ENCODE data around the gene AUTS2.

Gene AUTS2

DNA sequence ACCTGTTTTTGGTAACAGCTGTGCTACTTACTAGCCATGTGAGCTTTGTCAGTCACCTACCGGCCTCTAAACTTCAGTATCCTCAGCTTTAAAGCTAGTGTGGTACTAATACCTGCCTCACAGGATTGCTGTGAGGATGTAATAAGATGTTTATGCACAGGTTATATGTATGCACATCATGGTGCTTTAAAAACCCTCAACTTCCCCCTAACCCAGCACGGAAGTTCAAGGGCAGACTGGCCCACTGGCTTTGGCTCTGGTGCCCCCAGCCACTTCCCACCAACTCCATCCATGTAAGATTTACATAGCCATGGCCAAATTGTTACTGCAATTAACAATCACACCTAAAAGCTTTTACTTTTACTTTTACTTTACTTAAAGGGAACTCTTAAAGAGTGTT lies 857.6 kb downstream of the AUTS2 start:
- Histone ChIP-seq H3K27ac (ENCODE audit: low read depth, low read length) (no peak overlapping the region), H3K4me3 (ENCODE audit: low read depth in 1 of 2, low read length in 2 of 2) (no peak overlapping the region), H3K9me3 (ENCODE audit: control insufficient read depth in 1 of 2, low read length in 2 of 2) (no peaks in the 10 kb centered on the region), H3K4me1 (ENCODE audit: control insufficient read depth in 1 of 2, insufficient read depth in 2 of 2, low read length in 2 of 2) (no peaks in the 10 kb centered on the region), H3K27me3 (ENCODE audit: control insufficient read depth in 1 of 2, insufficient read depth in 2 of 2, low read length in 2 of 2) (no peaks in the 10 kb centered on the region), H3K9ac (ENCODE audit: low read depth in 1 of 2, low read length in 2 of 2) (no peak overlapping the region), H3K36me3 (ENCODE audit: control insufficient read depth in 1 of 2, insufficient read depth in 2 of 2, low read length in 2 of 2) (no peaks in the 10 kb centered on the region)

DNA sequence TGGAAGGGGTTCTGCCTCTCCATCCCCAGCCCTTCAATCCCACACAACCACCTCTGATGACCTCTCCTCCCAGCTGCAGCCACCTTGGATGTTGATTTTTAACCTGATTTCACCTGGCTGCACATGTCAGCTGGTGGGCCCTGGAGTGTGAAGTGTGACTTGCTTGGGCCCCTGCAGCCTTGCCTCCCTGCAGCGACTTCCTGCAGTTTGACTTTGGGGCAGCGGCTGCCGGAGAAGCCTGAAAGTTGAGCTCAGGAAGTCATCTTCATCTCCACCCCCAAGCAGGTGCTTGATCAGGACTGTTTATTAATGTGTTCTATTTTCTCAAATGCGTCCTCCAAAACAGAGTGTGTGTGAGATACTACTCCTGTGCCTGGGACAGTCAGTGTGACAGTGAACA lies 858.4 kb downstream of the AUTS2 start:
- Histone ChIP-seq H3K4me1 (ENCODE audit: control insufficient read depth in 1 of 2, insufficient read depth in 2 of 2, low read length in 2 of 2) (no peaks in the 10 kb centered on the region), H3K4me3 (ENCODE audit: low read depth in 1 of 2, low read length in 2 of 2) (no peak overlapping the region), H3K9me3 (ENCODE audit: control insufficient read depth in 1 of 2, low read length in 2 of 2) (no peaks in the 10 kb centered on the region), H3K9ac (ENCODE audit: low read depth in 1 of 2, low read length in 2 of 2) (no peak overlapping the region), H3K27me3 (ENCODE audit: control insufficient read depth in 1 of 2, insufficient read depth in 2 of 2, low read length in 2 of 2) (no peaks in the 10 kb centered on the region), H3K27ac (ENCODE audit: low read depth, low read length) (no peak overlapping the region), H3K36me3 (ENCODE audit: control insufficient read depth in 1 of 2, insufficient read depth in 2 of 2, low read length in 2 of 2) (no peaks in the 10 kb centered on the region)

DNA sequence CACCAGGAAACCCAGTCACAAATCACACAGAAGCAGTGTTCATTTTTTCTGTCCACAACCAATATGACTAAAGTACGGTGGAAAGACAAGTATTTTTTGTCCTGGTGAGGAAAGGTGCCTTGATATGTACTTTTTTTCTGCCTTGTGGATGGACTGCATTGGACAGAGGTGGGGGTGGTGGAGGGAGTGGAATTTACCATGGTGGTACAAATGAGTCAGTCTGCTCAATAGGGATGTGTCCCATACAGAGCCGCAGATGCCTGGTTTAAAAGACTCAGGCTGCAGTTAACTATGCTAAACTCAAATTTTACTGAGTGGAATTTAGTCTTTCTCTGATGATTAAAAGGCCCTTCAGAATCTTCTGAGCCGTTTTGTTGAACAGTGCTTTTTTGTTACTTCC lies 859.2 kb downstream of the AUTS2 start:
- no peaks in the 10 kb centered on the region for H3K4me1 ChIP-seq (ENCODE audit: control insufficient read depth in 1 of 2, insufficient read depth in 2 of 2, low read length in 2 of 2)
- no peak overlapping the region for H3K9ac ChIP-seq (ENCODE audit: low read depth in 1 of 2, low read length in 2 of 2)
- H3K4me3 ChIP-seq (ENCODE audit: low read depth in 1 of 2, low read length in 2 of 2): no peak overlapping the region
- no peaks in the 10 kb centered on the region for H3K9me3 ChIP-seq (ENCODE audit: control insufficient read depth in 1 of 2, low read length in 2 of 2)
- no peaks in the 10 kb centered on the region for H3K27me3 ChIP-seq (ENCODE audit: control insufficient read depth in 1 of 2, insufficient read depth in 2 of 2, low read length in 2 of 2)
- H3K27ac ChIP-seq (ENCODE audit: low read depth, low read length): no peak overlapping the region
- H3K36me3 ChIP-seq (ENCODE audit: control insufficient read depth in 1 of 2, insufficient read depth in 2 of 2, low read length in 2 of 2): no peaks in the 10 kb centered on the region

GRCh38 chr7:70457883-70458680 lies 859.8 kb downstream of the AUTS2 start:
- peaks cover 0 to 4% of the 10 kb centered on the region in 2 donors for H3K4me1 ChIP-seq (ENCODE audit: control insufficient read depth in 1 of 2, insufficient read depth in 2 of 2, low read length in 2 of 2)
- H3K27ac ChIP-seq (ENCODE audit: low read depth, low read length): no peak overlapping the region
- H3K9ac ChIP-seq (ENCODE audit: low read depth in 1 of 2, low read length in 2 of 2): no peak overlapping the region
- H3K27me3 ChIP-seq (ENCODE audit: control insufficient read depth in 1 of 2, insufficient read depth in 2 of 2, low read length in 2 of 2): no peaks in the 10 kb centered on the region
- H3K4me3 ChIP-seq (ENCODE audit: low read depth in 1 of 2, low read length in 2 of 2): no peak overlapping the region
- H3K9me3 ChIP-seq (ENCODE audit: control insufficient read depth in 1 of 2, low read length in 2 of 2): no peaks in the 10 kb centered on the region
- no peaks in the 10 kb centered on the region for H3K36me3 ChIP-seq (ENCODE audit: control insufficient read depth in 1 of 2, insufficient read depth in 2 of 2, low read length in 2 of 2)

DNA sequence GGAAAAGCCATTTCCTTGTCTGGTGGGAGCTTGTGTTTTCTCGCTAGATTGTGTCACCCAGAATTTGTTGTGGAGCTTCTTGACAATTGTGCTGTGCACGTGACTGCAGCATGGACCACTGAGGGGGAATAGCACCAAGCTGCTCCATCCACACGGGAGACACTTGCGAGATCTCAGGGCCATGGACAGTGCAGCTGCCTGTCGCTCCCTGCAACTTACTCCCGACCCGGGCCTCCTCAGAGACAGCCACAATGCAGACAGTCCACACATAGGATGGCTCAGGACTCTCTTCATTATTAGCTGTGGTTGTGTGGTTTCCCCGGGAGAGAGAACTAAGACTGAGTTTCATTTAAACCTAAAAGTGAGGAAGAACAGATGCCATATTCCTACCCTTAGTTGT lies 860.5 kb downstream of the AUTS2 start:
- no peak overlapping the region for H3K27ac ChIP-seq (ENCODE audit: low read depth, low read length)
- no peaks in the 10 kb centered on the region for H3K27me3 ChIP-seq (ENCODE audit: control insufficient read depth in 1 of 2, insufficient read depth in 2 of 2, low read length in 2 of 2)
- H3K4me1 ChIP-seq (ENCODE audit: control insufficient read depth in 1 of 2, insufficient read depth in 2 of 2, low read length in 2 of 2): peaks cover under 1 to 7% of the 10 kb centered on the region in 2 donors
- H3K4me3 ChIP-seq (ENCODE audit: low read depth in 1 of 2, low read length in 2 of 2): no peak overlapping the region
- no peak overlapping the region for H3K9ac ChIP-seq (ENCODE audit: low read depth in 1 of 2, low read length in 2 of 2)
- H3K36me3 ChIP-seq (ENCODE audit: control insufficient read depth in 1 of 2, insufficient read depth in 2 of 2, low read length in 2 of 2): no peaks in the 10 kb centered on the region
- H3K9me3 ChIP-seq (ENCODE audit: control insufficient read depth in 1 of 2, low read length in 2 of 2): no peaks in the 10 kb centered on the region

DNA sequence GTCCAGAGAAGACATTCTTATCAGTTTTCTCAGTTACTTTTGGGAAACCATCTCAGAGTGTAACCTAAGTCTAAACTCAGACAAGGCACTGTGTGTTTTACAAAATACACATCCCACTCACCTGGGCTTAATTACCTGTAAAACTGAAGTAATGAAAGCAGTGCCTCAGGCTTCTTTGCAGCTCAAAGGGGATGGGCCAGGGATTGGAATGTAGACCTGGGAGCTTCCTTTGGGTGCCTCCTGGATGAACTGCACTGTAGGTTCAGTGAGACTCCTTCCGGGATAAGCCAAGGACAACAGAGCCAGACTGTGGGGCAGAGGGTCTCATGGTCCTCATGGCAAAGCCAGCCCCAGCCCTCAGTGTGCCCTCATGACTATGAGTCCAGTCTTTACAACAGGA lies 861.3 kb downstream of the AUTS2 start:
- Histone ChIP-seq H3K4me1 (ENCODE audit: control insufficient read depth in 1 of 2, insufficient read depth in 2 of 2, low read length in 2 of 2) (peaks cover 6 to 12% of the 10 kb centered on the region in 2 donors), H3K27ac (ENCODE audit: low read depth, low read length) (no peak overlapping the region), H3K36me3 (ENCODE audit: control insufficient read depth in 1 of 2, insufficient read depth in 2 of 2, low read length in 2 of 2) (no peaks in the 10 kb centered on the region), H3K9me3 (ENCODE audit: control insufficient read depth in 1 of 2, low read length in 2 of 2) (no peaks in the 10 kb centered on the region), H3K4me3 (ENCODE audit: low read depth in 1 of 2, low read length in 2 of 2) (no peak overlapping the region), H3K27me3 (ENCODE audit: control insufficient read depth in 1 of 2, insufficient read depth in 2 of 2, low read length in 2 of 2) (no peaks in the 10 kb centered on the region), H3K9ac (ENCODE audit: low read depth in 1 of 2, low read length in 2 of 2) (no peak overlapping the region)

DNA sequence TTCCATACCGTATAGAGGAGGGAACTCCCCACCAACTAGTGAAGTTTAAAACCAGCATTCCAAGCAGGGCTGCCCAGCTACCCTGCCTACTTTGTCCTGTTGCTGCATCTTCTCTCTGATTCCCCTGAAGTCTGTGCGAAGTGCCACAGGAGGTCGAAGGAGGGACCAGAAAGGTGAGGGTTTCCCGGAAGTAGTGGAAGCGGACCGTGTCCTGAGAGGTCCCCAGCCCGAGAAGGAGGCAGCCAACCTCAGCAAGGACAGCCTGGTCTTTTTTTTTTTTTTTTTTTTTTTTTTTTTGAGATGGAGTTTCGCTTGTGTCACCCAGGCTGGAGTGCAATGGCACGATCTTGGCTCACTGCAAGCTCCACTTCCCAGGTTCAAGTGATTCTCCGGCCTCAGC lies 861.8 kb downstream of the AUTS2 start:
- H3K36me3 ChIP-seq (ENCODE audit: control insufficient read depth in 1 of 2, insufficient read depth in 2 of 2, low read length in 2 of 2): no peaks in the 10 kb centered on the region
- no peaks in the 10 kb centered on the region for H3K27me3 ChIP-seq (ENCODE audit: control insufficient read depth in 1 of 2, insufficient read depth in 2 of 2, low read length in 2 of 2)
- H3K27ac ChIP-seq (ENCODE audit: low read depth, low read length): no peak overlapping the region
- peaks cover 6 to 12% of the 10 kb centered on the region in 2 donors for H3K4me1 ChIP-seq (ENCODE audit: control insufficient read depth in 1 of 2, insufficient read depth in 2 of 2, low read length in 2 of 2)
- no peaks in the 10 kb centered on the region for H3K9me3 ChIP-seq (ENCODE audit: control insufficient read depth in 1 of 2, low read length in 2 of 2)
- H3K4me3 ChIP-seq (ENCODE audit: low read depth in 1 of 2, low read length in 2 of 2): no peak overlapping the region
- H3K9ac ChIP-seq (ENCODE audit: low read depth in 1 of 2, low read length in 2 of 2): no peak overlapping the region

DNA sequence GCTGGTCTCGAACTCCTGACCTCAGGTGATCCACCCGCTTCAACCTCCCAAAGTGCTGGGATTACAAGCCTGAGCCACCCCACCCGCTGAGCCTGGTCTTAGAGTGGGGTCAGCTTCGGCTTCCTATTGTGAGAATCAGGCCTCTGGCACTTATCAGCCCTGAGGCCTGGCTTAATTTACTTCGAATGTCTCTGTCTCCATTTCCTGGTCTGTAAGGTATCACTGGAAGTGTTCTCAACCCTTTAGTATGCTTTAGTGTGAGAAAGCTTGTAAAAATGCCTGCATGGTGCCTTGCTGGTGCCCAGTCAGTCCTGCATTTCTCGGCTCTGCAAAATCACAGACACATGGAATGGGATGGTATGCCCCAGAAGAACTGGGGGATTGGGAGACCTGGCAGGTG lies 862.3 kb downstream of the AUTS2 start:
- H3K4me1 ChIP-seq (ENCODE audit: control insufficient read depth in 1 of 2, insufficient read depth in 2 of 2, low read length in 2 of 2): peaks cover 6 to 12% of the 10 kb centered on the region in 2 donors
- no peak overlapping the region for H3K9ac ChIP-seq (ENCODE audit: low read depth in 1 of 2, low read length in 2 of 2)
- H3K36me3 ChIP-seq (ENCODE audit: control insufficient read depth in 1 of 2, insufficient read depth in 2 of 2, low read length in 2 of 2): no peaks in the 10 kb centered on the region
- no peak overlapping the region for H3K27ac ChIP-seq (ENCODE audit: low read depth, low read length)
- no peaks in the 10 kb centered on the region for H3K27me3 ChIP-seq (ENCODE audit: control insufficient read depth in 1 of 2, insufficient read depth in 2 of 2, low read length in 2 of 2)
- H3K9me3 ChIP-seq (ENCODE audit: control insufficient read depth in 1 of 2, low read length in 2 of 2): no peaks in the 10 kb centered on the region
- H3K4me3 ChIP-seq (ENCODE audit: low read depth in 1 of 2, low read length in 2 of 2): no peak overlapping the region

DNA sequence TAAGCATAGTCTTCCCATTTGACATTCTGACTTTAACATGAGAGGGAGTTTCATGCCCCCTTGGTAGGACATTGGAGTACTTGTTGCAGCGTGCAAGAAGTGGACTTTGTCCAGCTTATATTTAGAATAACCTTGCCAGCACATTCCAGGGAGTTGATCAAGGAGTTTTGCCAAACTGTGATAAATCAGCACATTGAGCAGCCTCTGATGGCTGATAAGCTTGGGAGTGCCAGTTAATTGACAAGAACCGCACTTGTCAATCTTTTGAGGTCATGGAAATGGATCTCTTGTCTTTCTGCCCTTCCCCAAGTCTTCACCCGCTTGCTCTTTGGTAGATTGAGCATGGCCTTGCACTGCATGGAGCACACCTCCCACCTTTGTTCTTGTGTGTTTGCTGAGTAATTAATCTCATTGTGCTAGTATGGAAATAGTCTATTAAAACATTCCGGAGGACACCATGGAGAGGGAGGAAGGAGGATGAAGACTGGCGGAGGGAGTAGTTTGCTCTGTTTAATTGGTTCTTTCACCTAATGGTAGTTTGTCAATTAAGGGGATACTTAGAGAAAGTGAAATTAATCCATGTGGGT lies 865.2 kb downstream of the AUTS2 start:
- Histone ChIP-seq H3K4me3 (ENCODE audit: low read depth in 1 of 2, low read length in 2 of 2) (no peak overlapping the region), H3K9me3 (ENCODE audit: control insufficient read depth in 1 of 2, low read length in 2 of 2) (no peaks in the 10 kb centered on the region), H3K4me1 (ENCODE audit: control insufficient read depth in 1 of 2, insufficient read depth in 2 of 2, low read length in 2 of 2) (peaks cover 16 to 18% of the 10 kb centered on the region in 2 donors), H3K27ac (ENCODE audit: low read depth, low read length) (no peak overlapping the region), H3K36me3 (ENCODE audit: control insufficient read depth in 1 of 2, insufficient read depth in 2 of 2, low read length in 2 of 2) (no peaks in the 10 kb centered on the region), H3K27me3 (ENCODE audit: control insufficient read depth in 1 of 2, insufficient read depth in 2 of 2, low read length in 2 of 2) (no peaks in the 10 kb centered on the region), H3K9ac (ENCODE audit: low read depth in 1 of 2, low read length in 2 of 2) (no peak overlapping the region)

DNA sequence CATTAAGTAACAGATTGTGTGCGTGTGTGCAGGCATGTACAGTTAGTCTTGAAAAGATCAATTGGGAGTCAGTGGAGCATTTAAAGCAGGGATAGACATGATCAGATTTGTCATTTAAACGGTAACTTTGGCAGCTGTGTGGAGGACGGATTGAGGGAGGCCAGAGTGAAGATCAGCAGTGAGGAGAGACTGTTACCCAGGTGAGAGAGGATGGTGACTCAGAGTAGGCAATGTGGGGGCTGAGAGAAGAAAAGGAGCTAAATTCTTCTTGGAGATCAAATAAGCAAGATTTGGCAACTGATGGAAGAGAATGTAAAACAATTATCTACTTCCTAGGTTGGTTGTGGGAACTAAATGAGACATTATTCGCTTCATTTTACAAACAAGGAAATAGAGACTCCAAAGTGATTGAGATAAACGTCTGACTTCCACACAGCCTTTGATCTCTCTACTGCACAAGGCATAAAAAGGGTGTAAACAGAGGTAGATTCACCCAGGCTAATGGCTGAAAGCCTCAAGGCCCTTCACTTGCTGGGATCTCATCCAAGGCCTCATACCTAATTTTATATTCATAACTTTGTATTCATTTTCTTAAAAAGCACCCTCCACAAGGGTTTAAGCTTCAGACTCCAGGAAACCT lies 868.6 kb downstream of the AUTS2 start:
- no peak overlapping the region for H3K9ac ChIP-seq (ENCODE audit: low read depth in 1 of 2, low read length in 2 of 2)
- peaks cover 16 to 18% of the 10 kb centered on the region in 2 donors for H3K4me1 ChIP-seq (ENCODE audit: control insufficient read depth in 1 of 2, insufficient read depth in 2 of 2, low read length in 2 of 2)
- H3K27ac ChIP-seq (ENCODE audit: low read depth, low read length): no peak overlapping the region
- H3K36me3 ChIP-seq (ENCODE audit: control insufficient read depth in 1 of 2, insufficient read depth in 2 of 2, low read length in 2 of 2): no peaks in the 10 kb centered on the region
- no peak overlapping the region for H3K4me3 ChIP-seq (ENCODE audit: low read depth in 1 of 2, low read length in 2 of 2)
- no peaks in the 10 kb centered on the region for H3K9me3 ChIP-seq (ENCODE audit: control insufficient read depth in 1 of 2, low read length in 2 of 2)
- no peaks in the 10 kb centered on the region for H3K27me3 ChIP-seq (ENCODE audit: control insufficient read depth in 1 of 2, insufficient read depth in 2 of 2, low read length in 2 of 2)
